ENCODE data around the gene GRIK5.

GRIK5 gene

GRCh38 chr19:42097461-42097860 lies 27.5 kb upstream of the GRIK5 start:
- no peak overlapping the region for H3K4me3 ChIP-seq (ENCODE audit: low read length)
- DNase-seq (ENCODE audit: low read depth, low spot score) = no peak

- no peak overlapping the region for H3K4me3 ChIP-seq (ENCODE audit: low read length)
Measured at GRCh38 chr19:42096255-42096837, 26.3 kb upstream of the GRIK5 start.

GRCh38 chr19:42095814-42096230 lies 25.8 kb upstream of the GRIK5 start:
- H3K4me3 ChIP-seq (ENCODE audit: low read length) = no peak overlapping the region
- DNase-seq (ENCODE audit: low read depth, low spot score) = no peak

More at GRCh38 chr19:42096255-42096837, 26.3 kb upstream of the GRIK5 start:
- no peak for DNase-seq (ENCODE audit: low read depth, low spot score)

- H3K4me3 ChIP-seq (ENCODE audit: low read length) = no peak overlapping the region
- no peak for DNase-seq (ENCODE audit: low read depth, low spot score)
Measured at GRCh38 chr19:42095142-42095813, 25.3 kb upstream of the GRIK5 start.

GRCh38 chr19:42093926-42094325 lies 23.9 kb upstream of the GRIK5 start:
- H3K4me3 ChIP-seq (ENCODE audit: low read length) = no peak overlapping the region
- DNase-seq (ENCODE audit: low read depth, low spot score) = no peak

GRCh38 chr19:42093505-42093904 lies 23.5 kb upstream of the GRIK5 start:
- H3K4me3 ChIP-seq (ENCODE audit: low read length) = no peak overlapping the region
- DNase-seq (ENCODE audit: low read depth, low spot score) = no peak

- peak; percentile 39 for DNase-seq (ENCODE audit: low read depth, low spot score)
- no peak overlapping the region for H3K4me3 ChIP-seq (ENCODE audit: low read length)
Measured at GRCh38 chr19:42092350-42092749, 22.3 kb upstream of the GRIK5 start.

- H3K4me3 ChIP-seq (ENCODE audit: low read length) = no peak overlapping the region
- no peak for DNase-seq (ENCODE audit: low read depth, low spot score)
Measured at GRCh38 chr19:42091742-42092141, 21.7 kb upstream of the GRIK5 start.

- H3K4me3 ChIP-seq (ENCODE audit: low read length) = no peak overlapping the region
Measured at GRCh38 chr19:42091300-42091699, 21.3 kb upstream of the GRIK5 start.

GRCh38 chr19:42090672-42091071 lies 20.7 kb upstream of the GRIK5 start:
- H3K4me3 ChIP-seq (ENCODE audit: low read length) = no peak overlapping the region
- DNase-seq (ENCODE audit: low read depth, low spot score) = no peak

More at GRCh38 chr19:42091300-42091699, 21.3 kb upstream of the GRIK5 start:
- DNase-seq (ENCODE audit: low read depth, low spot score) = no peak

GRCh38 chr19:42089772-42090171 lies 19.8 kb upstream of the GRIK5 start:
- no peak overlapping the region for H3K4me3 ChIP-seq (ENCODE audit: low read length)
- DNase-seq (ENCODE audit: low read depth, low spot score) = no peak

GRCh38 chr19:42089191-42089750 lies 19.3 kb upstream of the GRIK5 start:
- H3K4me3 ChIP-seq (ENCODE audit: low read length) = no peak overlapping the region
- DNase-seq (ENCODE audit: low read depth, low spot score) = no peak

GRCh38 chr19:42088471-42089190 lies 18.6 kb upstream of the GRIK5 start:
- H3K4me3 ChIP-seq (ENCODE audit: low read length) = no peak overlapping the region
- DNase-seq (ENCODE audit: low read depth, low spot score) = no peak

- no peak for DNase-seq (ENCODE audit: low read depth, low spot score)
- H3K4me3 ChIP-seq (ENCODE audit: low read length) = no peak overlapping the region
Measured at GRCh38 chr19:42086770-42087550, 17.0 kb upstream of the GRIK5 start.

GRCh38 chr19:42086188-42086736 lies 16.3 kb upstream of the GRIK5 start:
- DNase-seq (ENCODE audit: low read depth, low spot score) = no peak
- no peak overlapping the region for H3K4me3 ChIP-seq (ENCODE audit: low read length)

GRCh38 chr19:42083537-42083936 lies 13.5 kb upstream of the GRIK5 start:
- no peak for DNase-seq (ENCODE audit: low read depth, low spot score)
- H3K4me3 ChIP-seq (ENCODE audit: low read length) = no peak overlapping the region

GRCh38 chr19:42081584-42082203 lies 11.7 kb upstream of the GRIK5 start:
- DNase-seq (ENCODE audit: low read depth, low spot score) = peak; percentile 33
- H3K4me3 ChIP-seq (ENCODE audit: low read length) = no peak overlapping the region

- no peak for DNase-seq (ENCODE audit: low read depth, low spot score)
- no peak overlapping the region for H3K4me3 ChIP-seq (ENCODE audit: low read length)
Measured at GRCh38 chr19:42080764-42081375, 10.9 kb upstream of the GRIK5 start.
